HG03565 (cell line): Measurements from ENCODE around the gene PUM2.

ENCODE experiments used
- ATAC-seq: cut with Tn5 transposase; IDR thresholded peaks from one replicate; pipeline ENCODE4 v1.9.1; 2021; ENCODE audit warnings: mild to moderate bottlenecking, moderate library complexity; ENCODE audit not compliant: unreplicated experiment

Gene PUM2

GRCh38 chr2:20220806-20221554, 129.7 kb downstream of the PUM2 start:
- ATAC-seq: no peak

- no peak for ATAC-seq
Measured at GRCh38 chr2:20219763-20220380, 130.8 kb downstream of the PUM2 start.

- no peak for ATAC-seq
Measured at GRCh38 chr2:20218331-20219320, 132.0 kb downstream of the PUM2 start.

- ATAC-seq: no peak
Measured at GRCh38 chr2:20217041-20217970, 133.3 kb downstream of the PUM2 start.

GRCh38 chr2:20216130-20217025, 134.3 kb downstream of the PUM2 start:
- ATAC-seq: no peak

- ATAC-seq: no peak
Measured at GRCh38 chr2:20215183-20216040, 135.2 kb downstream of the PUM2 start.

GRCh38 chr2:20214566-20215182, 136.0 kb downstream of the PUM2 start:
- no peak for ATAC-seq

GRCh38 chr2:20213651-20214565, 136.7 kb downstream of the PUM2 start:
- ATAC-seq: no peak

GRCh38 chr2:20212871-20213503, 137.7 kb downstream of the PUM2 start:
- ATAC-seq: no peak

- peak; percentile 60 for ATAC-seq
Measured at GRCh38 chr2:20212459-20212870, 138.2 kb downstream of the PUM2 start.

GRCh38 chr2:20211860-20212458, 138.7 kb downstream of the PUM2 start:
- peak; percentile 6 for ATAC-seq

- ATAC-seq: no peak
Measured at GRCh38 chr2:20211420-20211819, 139.2 kb downstream of the PUM2 start.

GRCh38 chr2:20210462-20210861, 140.2 kb downstream of the PUM2 start:
- ATAC-seq: no peak

- no peak for ATAC-seq
Measured at GRCh38 chr2:20209373-20210109, 141.1 kb downstream of the PUM2 start.

GRCh38 chr2:20208476-20208859, 142.2 kb downstream of the PUM2 start:
- no peak for ATAC-seq
